ENCODE results near the gene LACTBL1. TPM values are rescaled to one million over a fixed set of nuclear protein-coding genes. Genes with fewer than 3 reads are reported as not detected.

LACTBL1 gene
- total RNA-seq, 1 experiment from 2014 or later = not detected

DNA sequence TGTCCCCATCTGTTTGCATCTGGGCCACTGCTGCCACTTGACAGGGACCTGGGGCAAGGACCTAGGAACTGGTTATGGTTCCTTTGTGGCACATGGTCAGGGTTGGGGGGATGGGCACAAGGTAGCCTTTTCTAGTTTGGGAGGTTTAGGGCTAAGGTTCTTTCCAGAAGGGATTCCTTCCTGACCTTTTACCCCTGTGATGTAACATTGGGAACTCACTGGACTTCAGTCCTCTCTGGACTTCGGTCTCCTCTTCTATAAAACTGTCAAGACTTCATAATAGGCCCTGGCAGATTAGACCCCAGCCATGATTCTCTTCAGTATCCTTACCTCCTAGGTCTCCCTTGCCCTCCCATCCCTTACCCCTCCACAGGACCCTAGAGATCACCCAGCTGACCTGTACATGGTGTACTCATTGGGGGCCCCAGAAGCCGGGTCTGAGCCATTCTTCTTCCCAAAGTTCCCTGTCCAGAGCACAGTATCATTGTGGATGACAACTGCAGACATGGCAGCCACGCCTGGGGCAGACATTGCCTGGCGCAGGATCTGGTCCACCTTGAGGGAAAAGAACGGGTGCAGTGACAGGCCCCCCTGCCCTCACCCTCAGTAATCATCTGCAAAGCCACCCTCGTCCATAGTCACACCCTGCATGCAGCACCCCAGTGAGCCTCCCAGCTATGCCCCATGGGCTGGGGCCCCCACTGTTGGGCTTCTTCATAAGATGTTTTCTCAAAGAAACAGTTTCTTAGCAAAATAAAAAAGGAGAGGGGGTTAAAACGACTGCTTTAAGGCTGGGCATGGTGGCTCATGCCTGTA, 12.9 kb downstream of the LACTBL1 start:
- Histone ChIP-seq H4K5ac (ENCODE audit: insufficient read length, low read depth, low read length) (no peak overlapping the region), H2BK15ac (ENCODE audit: low read depth, low read length) (no peak overlapping the region), H3K27me3 (ENCODE audit: insufficient read depth, low read length) (no peaks in the 10 kb centered on the region), H3K23ac (ENCODE audit: insufficient read length, low read depth, low read length) (no peak overlapping the region), H4K20me1 (ENCODE audit: control insufficient read depth, insufficient read depth, insufficient read length) (no peaks in the 10 kb centered on the region), H2BK120ac (ENCODE audit: low read depth, low read length, poor library complexity, severe bottlenecking) (no peak overlapping the region), H2AK5ac (ENCODE audit: insufficient read length, low read length) (no peak overlapping the region), H3K4me2 (ENCODE audit: insufficient read depth, insufficient read length, low read length) (no peak overlapping the region), H3K56ac (ENCODE audit: insufficient read length, low read depth, low read length) (no peak overlapping the region), H2BK12ac (ENCODE audit: insufficient read length, low read depth, low read length) (no peak overlapping the region), H2BK20ac (ENCODE audit: low read depth, low read length, poor library complexity, severe bottlenecking) (no peak overlapping the region), H3K4ac (ENCODE audit: low read depth, low read length) (no peak overlapping the region), H3K4me1 (ENCODE audit: insufficient read depth, low read length) (no peaks in the 10 kb centered on the region), H3K9ac (ENCODE audit: extremely low read depth, insufficient read length, low read length) (no peak overlapping the region), H3K14ac (ENCODE audit: insufficient read depth, low read length) (no peak overlapping the region), H3K9me3 (ENCODE audit: control insufficient read depth, low read depth, low read length) (no peaks in the 10 kb centered on the region), H3T11ph (ENCODE audit: low read length) (no peak overlapping the region), H4K91ac (ENCODE audit: insufficient read length, low read depth, low read length) (no peak overlapping the region), H3K79me1 (ENCODE audit: insufficient read depth, low read depth, low read length, poor library complexity, severe bottlenecking) (no peaks in the 10 kb centered on the region), H2BK5ac (ENCODE audit: insufficient read length, low read length) (no peak overlapping the region), H3K27ac (ENCODE audit: insufficient read length, low read depth, low read length) (no peak overlapping the region), H3K23me2 (ENCODE audit: insufficient read length, low read depth, low read length, poor library complexity, severe bottlenecking) (no peaks in the 10 kb centered on the region), H2AFZ (ENCODE audit: low read length) (no peak overlapping the region), H3K18ac (ENCODE audit: insufficient read length, low read depth, low read length) (no peak overlapping the region), H3K79me2 (ENCODE audit: insufficient read depth, low read length) (no peaks in the 10 kb centered on the region), H4K8ac (replicated peaks; ENCODE audit: insufficient read length, low read depth, low read length) (no peak overlapping the region)
- Mint-ChIP-seq H3K27ac (no peak overlapping the region), H3K27me3 (ENCODE audit: low read depth) (peaks cover 12% of the 10 kb centered on the region), H3K4me1 (no peaks in the 10 kb centered on the region), H3K9me3 (no peaks in the 10 kb centered on the region), H3K4me3 (no peak overlapping the region), H3K36me3 (ENCODE audit: insufficient read depth in 1 of 3, low read depth in 3 of 3) (no peaks in the 10 kb centered on the region)
- no CpG with 5 or more reads among the region's 7 CpGs for WGBS (ENCODE audit: extremely low coverage, insufficient read length, low lambda C conversion rate)
- TF ChIP-seq, protein P1, sequence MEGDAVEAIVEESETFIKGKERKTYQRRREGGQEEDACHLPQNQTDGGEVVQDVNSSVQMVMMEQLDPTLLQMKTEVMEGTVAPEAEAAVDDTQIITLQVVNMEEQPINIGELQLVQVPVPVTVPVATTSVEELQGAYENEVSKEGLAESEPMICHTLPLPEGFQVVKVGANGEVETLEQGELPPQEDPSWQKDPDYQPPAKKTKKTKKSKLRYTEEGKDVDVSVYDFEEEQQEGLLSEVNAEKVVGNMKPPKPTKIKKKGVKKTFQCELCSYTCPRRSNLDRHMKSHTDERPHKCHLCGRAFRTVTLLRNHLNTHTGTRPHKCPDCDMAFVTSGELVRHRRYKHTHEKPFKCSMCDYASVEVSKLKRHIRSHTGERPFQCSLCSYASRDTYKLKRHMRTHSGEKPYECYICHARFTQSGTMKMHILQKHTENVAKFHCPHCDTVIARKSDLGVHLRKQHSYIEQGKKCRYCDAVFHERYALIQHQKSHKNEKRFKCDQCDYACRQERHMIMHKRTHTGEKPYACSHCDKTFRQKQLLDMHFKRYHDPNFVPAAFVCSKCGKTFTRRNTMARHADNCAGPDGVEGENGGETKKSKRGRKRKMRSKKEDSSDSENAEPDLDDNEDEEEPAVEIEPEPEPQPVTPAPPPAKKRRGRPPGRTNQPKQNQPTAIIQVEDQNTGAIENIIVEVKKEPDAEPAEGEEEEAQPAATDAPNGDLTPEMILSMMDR (conservative IDR thresholded peaks at IDR 0.05) = no peak
- no peak for DNase-seq
